ACHN (cell line): ENCODE data around the gene C2orf69.

Experiments used
- DNase-seq: peaks from one replicate; pipeline ENCODE4 v3.0.0-alpha.2; 2015
- in situ Hi-C: cut with HindIII; loops from 2 replicates; pipeline ENCODE4 v1.10.0; 2017; ENCODE audit warnings: low sequenced_read_pairs, low pct_ligation_motif_present, low pct_unique_long_range_greater_than_20kb

The C2orf69 gene, protein sequence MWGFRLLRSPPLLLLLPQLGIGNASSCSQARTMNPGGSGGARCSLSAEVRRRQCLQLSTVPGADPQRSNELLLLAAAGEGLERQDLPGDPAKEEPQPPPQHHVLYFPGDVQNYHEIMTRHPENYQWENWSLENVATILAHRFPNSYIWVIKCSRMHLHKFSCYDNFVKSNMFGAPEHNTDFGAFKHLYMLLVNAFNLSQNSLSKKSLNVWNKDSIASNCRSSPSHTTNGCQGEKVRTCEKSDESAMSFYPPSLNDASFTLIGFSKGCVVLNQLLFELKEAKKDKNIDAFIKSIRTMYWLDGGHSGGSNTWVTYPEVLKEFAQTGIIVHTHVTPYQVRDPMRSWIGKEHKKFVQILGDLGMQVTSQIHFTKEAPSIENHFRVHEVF

DNA sequence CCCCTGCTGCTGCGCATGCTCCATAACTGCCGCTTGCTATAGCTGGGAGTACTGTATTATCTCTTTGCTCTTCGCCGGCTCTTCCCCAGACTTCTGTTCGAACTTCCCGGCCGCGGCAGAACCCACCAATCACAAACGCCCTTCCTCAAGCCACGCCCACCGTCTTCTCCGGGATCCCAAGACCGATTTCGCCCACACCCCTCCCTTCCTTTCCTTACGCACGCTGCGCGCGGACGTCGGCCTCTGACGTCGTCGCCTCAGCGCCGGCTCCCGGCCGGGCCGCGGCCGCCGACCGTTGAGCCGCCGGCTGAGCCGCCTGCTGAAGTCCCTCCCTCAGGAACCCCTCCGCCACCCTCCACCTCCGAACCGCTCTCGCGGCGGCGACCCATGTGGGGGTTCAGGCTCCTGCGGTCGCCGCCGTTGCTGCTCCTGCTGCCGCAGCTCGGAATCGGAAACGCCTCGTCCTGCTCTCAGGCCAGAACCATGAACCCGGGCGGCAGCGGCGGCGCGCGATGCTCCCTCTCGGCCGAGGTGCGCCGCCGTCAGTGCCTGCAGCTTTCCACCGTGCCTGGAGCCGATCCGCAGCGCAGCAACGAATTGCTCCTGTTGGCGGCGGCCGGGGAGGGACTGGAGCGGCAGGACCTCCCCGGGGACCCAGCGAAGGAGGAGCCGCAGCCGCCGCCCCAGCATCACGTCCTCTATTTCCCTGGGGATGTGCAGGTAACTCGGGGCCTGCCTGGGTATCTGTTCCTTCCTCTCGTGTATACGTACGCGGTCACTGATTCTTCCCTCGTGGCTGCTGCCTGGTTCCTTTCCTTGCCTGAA is at the start of gene C2orf69:
TSS of gene C2orf69 (plus strand) at position 242 of the 825 bp plus-strand sequence. CDS start at position 388, 146 bp downstream.
- peak; percentile 99 for DNase-seq
- in situ Hi-C loops: no loop called here

DNA sequence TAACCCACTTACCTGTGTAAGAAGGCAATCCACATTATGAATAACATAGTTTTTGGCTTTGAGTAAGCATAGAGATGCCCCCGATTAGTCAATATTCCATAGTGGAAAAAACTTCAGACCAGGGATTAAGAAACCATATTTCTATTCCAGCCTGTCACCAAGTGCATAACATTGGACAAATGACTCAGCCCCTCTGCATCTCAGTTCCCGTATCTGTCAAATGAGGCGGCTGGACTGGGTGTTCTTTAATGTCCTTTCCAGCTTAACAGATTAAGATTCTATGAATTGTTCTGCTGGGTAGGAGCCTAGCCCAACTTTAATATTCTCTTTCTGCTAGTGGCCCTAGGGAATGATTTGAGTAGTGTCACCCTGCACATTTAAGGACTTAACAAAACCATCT is 48.3 kb upstream of the C2orf69 start:
- DNase-seq: no peak
- in situ Hi-C loops: no loop called here

DNA sequence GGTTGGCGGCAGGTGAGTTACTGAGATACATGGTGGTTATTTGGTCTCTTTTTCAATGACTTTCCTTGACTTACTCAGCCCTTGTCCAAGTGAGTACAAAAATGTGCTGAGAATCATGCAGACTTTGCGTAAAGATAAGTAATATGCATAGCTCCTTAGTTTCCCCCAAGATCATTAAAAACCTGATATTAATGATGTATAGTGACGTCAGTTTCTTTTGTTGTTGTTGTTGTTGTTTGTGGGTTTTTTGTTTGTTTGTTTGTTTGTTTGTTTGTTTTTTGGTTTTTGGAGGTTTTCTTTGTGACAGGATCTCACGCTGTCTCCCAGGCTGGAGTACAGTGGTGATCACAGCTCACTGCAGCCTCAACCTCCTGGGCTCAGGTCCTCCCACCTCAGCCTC is 45.2 kb upstream of the C2orf69 start:
- no peak for DNase-seq
- in situ Hi-C loops: no loop called here

DNA sequence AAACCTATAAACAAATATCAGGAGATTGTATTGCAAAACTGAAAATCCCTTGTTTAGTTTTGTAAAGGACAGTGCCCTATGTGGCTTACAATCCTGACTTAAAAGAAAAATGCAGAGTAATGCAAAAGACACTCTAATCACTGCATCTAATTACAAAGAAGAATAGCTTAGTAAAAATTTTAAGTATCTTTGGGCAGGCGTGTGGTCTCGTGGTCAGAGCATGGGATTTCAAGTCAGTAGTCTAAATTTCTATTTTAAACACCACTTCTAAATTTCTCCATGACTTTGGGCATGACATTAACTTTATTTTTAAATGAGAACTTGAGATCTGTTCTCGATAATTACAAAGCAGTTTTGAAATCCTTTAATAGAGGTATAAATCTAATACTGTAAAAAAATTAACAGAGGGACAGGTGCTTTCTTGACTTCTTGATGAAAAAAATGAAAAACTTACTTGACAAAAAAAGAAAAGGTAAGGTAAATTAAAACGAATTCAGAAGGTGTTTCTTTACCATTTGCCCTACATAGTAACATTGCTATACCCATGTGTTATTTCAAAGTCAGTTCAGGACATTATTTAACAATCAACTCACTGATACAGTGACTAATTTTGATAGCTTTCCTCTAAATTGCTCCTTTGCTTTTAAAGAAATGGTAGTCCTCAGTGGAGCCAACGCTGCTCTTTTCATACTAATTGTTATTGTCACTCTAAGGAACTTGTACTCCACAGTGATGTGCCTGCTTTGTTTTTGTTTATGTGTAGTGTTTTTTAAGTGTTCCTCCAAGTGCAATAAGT is 42.5 kb upstream of the C2orf69 start:
- DNase-seq: no peak
- in situ Hi-C loops: no loop called here

DNA sequence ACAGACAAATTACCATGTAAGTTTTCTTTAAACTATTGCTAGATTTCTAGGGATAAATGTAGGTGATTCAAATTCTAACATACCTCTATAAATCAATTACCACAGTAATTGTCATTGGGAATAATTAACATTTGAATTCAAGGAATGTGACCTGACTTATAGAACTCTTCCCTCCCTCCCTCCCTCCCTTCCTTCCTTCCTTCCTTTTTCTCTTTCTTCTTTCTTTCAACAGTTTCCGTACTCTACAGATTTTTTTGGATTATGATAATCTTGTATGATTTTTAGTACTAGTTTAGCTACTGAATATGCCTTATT is 41.9 kb upstream of the C2orf69 start:
- in situ Hi-C loops: no loop called here
- DNase-seq: no peak

DNA sequence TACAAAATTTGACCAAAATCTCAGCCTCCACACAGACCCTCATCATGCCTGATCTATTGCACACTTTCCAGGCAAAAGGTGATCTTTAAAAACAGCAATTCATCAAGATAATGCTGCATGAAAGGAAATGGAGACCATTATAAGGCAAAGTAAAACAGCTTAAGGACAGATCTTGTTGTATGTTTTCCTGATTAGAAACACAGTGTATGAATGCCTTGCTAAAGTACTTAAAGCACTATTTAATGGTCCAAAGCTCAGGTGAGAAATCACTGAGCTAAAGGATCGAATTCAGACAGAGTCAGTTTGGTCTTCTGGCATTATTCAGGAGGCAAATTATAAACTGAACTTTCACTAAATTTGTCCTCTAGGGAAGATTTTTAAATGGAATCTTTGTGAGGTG is 41.4 kb upstream of the C2orf69 start:
- in situ Hi-C loops: no loop called here
- DNase-seq: no peak

DNA sequence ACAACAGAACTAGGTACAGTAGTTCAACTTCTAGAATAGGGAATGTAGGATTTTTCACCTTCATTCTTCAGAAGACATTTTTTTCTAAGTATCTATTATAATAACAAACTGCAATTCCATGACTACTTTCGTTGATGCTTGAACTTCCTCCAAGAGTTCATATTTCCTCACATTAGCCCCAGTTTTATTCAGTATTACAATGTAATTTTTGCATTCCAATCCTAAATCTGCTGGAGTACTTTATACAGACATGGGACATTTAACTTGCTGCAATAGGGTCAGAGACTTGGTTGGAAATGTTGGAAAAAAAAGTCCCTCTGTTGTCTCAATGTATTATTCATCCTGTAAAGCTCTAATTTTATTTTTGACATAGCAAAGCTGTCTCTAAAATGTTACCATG is 40.5 kb upstream of the C2orf69 start:
- in situ Hi-C loops: no loop called here
- no peak for DNase-seq

DNA sequence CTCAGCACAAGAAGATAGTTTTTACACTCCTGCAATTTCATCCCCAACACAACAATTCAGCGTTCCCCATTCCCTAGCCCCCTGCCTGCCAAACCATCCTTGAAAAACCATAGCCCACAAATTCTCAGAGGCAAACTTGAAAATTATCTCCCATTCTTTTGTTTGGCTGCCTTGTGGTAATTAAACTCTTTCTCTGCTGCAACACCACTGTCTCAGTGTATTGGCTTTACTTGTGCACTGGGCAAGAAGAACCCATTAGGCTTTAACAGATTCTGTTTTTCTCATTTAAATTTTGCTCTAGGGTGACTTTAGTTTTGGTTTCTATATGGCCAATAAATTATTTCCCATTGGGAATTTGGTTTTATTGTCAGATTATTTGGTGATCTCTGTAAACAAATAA is 36.9 kb upstream of the C2orf69 start:
- DNase-seq: no peak
- in situ Hi-C loops: no loop called here

DNA sequence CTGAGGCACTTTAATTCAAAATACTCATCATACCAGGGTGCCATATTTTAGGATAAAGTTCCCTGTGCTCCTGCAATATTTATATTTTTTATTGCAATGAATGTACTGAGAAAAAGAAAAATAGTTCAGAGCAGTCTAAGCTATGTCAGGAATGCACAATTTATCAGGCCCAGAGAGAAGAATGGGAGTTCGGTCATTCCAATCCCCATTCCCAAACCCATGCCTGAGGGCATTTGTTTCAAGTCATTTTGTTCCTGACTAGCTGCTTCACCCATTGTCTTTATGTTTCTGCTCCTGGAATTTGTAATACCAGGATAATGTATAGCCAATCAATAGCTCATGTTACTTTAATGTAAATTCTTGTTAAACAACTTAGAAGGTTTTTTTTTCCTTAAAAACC is 35.7 kb upstream of the C2orf69 start:
- in situ Hi-C loops: no loop called here
- DNase-seq: no peak

DNA sequence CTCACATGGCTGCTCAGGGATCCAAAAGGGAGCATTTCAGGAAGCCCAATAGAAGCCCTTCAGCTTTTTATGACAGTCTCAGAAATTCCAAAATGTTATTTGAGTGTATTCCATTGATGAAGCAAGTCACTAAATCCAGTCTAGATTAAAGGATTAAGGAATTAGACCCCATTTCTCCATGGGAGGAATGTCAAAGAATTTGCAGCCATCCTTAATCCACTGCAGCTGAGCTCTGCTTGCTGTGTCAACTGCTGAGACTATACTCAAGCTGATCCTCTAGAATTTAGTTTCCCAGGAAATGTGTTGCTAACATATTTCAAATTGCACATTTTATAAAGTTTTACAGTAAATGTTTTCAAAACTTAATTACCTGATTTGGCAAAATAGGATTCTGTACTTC is 28.4 kb upstream of the C2orf69 start:
- in situ Hi-C loops: no loop called here
- no peak for DNase-seq

DNA sequence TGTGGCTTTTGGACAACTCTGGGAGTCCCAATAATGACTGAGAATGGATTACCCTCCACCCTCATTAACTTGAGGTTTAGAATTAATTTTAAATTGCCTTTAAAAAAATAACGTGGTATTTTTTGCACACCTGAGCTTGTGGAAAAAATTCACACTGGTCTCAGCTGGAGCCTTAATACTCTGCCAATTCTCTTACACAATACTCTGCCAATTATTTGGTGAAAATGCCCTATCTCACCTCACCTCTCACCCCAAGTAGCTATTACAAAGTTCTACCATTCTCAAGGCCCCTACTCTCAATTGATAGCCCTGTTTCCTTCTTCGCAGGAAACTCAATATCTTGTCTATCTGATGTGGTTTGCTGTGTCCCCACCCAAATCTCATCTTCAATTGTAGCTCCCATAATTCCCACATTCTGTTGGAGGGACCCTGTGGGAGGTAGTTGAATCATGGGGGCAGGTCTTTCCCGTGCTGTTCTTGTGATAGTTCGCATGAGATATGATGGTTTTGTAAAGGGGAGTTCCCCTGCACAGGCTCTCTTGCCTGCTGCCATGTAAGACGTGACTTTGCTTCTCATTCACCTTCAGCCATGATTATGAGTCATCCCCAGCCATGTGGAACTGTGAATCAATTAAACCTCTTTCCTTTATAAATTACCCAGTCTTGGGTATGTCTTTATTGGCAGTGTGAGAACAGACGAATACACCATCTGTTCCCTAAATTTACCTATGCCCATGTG is 27.4 kb upstream of the C2orf69 start:
- DNase-seq: no peak

DNA sequence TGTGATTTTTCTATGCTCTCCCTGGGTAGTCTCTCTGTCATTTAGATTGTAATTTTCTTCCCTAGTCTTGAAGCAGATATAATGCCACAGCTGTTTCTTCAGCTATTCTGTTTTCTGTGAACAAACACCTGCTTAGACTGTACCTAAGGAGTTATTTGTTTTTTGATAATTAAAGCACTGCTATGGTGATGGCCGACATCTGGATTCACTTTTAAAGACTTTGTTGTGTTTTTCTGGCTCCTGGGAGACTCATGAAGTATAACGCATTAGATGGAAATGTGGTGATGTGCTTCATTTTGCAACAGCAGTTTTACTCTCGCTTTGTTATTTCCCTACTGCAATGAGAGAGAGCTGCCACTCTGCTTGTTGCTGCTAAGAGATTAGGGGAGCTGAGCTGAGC is 15.7 kb upstream of the C2orf69 start:
- in situ Hi-C loops: no loop called here
- no peak for DNase-seq

More for the DNA sequence above, 27.4 kb upstream of the C2orf69 start:
- in situ Hi-C loops: no loop called here

DNA sequence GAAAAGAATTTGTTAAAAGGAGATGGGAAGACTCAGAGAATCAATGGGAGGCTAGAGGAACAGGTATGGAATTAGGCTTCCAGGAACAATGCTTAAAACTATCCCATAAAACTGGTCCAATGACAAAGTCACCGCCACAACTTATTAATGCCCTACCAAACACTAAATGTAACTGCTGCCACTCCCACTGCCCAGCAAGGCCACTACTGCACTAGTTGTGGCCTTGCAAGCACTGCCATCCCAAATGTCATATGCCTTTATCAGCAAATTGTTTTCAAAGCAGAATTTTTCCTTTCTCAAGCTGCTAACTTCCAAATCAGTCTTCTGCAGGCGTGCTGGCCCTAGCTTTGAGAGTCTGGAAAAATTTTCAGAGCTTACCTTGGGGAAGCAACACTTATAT is 14.5 kb upstream of the C2orf69 start:
- in situ Hi-C loops: no loop called here

DNA sequence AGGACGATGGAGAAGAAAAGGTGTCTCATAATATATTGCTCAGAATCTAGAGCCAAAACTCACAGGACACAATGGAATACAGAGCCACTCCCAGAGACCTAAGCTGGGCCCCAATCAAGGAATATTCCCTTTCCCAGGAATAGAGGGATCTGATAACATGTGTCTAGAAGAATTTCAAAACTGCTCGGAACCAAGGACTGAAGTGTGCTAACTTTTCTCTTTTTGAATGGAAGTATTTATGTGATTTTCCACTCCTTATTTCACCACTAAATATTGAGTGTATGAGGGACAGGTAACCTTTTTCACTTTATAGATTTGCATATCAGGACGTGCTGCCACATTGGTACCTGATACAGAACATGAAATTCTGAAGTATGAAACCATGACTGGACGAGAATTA is 9.2 kb upstream of the C2orf69 start:
- in situ Hi-C loops: no loop called here
- no peak for DNase-seq

More for the DNA sequence above, 14.5 kb upstream of the C2orf69 start:
- DNase-seq: no peak

DNA sequence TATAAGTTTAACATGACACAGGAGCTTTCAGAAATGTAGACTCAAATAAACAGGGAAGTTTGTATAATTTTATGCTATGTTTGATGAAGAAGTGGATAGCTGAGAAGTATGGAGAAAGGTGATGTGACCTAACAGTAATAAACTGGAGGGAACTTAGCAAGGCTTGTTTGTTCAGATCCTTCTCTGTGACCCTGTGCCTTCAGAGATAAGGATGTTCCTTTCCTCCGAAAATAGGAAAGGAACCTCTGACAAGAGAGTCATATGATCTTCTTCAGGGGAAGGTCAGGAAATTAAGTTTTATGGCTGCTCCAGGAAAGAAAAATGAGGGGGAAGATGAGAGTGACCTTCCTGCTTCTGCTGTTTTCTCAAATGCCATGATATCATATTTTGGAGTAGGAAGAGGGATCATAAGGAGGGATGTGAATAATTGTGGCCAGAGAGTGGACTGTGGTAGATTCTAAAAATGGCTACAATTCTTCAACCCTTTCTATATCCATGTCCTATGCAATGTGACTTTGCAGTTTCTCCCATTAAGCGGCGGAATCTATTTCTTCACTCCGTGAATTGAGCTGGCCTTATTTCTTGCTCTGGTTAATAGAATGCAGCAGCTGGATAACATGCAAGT is 8.5 kb upstream of the C2orf69 start:
- in situ Hi-C loops: no loop called here

DNA sequence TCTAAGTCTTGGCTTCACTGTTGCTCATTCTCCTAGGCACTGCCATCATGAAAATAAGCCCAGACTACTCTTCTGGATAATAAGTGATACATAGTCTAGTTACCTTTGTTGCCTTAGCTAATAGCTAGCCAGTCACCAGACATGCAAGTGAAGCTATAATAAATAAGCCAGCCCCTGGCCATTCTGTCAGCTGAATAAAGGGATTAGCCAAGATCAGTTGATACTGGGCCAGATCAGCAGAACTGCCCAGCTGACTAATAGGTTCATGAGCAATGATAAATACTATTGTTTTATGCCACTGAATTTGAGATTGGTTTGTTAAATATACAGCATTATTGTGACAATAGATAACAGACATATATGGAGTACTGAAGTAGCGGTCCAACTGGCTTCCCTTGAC is 8.0 kb upstream of the C2orf69 start:
- in situ Hi-C loops: no loop called here
- DNase-seq: no peak

More for the DNA sequence above, 8.5 kb upstream of the C2orf69 start:
- no peak for DNase-seq

DNA sequence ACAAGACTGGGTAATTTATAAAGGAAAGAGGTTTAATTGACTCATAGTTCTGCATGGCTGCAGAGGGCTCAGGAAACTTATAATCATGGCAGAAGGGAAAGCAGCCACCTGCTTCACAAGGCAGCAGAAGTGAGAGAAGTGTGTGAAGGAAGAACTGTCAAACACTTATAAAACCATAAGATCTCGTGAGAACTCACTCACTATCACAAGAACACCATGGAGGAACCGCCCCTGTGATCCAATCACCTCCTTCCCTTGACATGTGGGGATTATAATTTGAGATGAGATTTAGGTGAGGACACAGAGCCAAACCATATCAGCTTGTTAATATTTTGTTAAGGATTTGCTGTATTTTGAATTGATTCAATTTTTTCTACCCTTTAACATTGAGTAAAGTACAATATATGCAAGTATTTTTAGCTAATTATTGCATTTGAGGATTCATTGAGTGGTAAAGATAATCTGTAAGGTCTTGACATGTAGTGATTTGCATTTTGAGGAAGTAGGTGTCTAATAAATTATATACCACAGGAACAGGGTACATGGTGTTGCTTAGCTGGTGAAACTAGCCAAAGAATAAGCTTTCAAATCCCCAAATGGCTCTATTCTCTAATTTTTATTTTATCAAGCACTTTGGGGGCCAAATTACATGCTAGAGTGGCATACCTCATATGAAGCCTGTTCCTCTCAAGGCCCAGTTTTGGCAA is 3.9 kb upstream of the C2orf69 start:
- DNase-seq: no peak
- in situ Hi-C loops: no loop called here
